ENCODE measurements around the gene STAG1. TPM values are rescaled to one million over a fixed set of nuclear protein-coding genes. Genes with fewer than 3 reads are reported as not detected.

STAG1 gene
- polyA plus RNA-seq, 1 of the 3 experiments (the other 2 are of a cell fraction), result 5.5 TPM

GRCh38 chr3:136789976-136790375 is 37.8 kb upstream of the STAG1 start:
- 83% methylated on average over 1 of the region's 1 CpG for WGBS (ENCODE audit: low lambda C conversion rate)
- H4K20me1 ChIP-seq (ENCODE audit: insufficient read depth), result no peaks in the 10 kb centered on the region
- H3K27ac ChIP-seq (ENCODE audit: low read depth in 2 of 2, low read length in 1 of 2), result no peak overlapping the region
- no peaks in the 10 kb centered on the region for H3F3A ChIP-seq (replicated peaks; ENCODE audit: insufficient read depth)
- no peaks in the 10 kb centered on the region for H3K79me2 ChIP-seq (ENCODE audit: insufficient read depth)
- peaks cover 4 to 12% of the 10 kb centered on the region in 2 experiments; a peak in 2 of 4 replicates for H3K4me1 ChIP-seq (ENCODE audit: control insufficient read depth in 1 of 2, insufficient read depth in 2 of 2, low read depth in 1 of 2, low read length in 1 of 2)
- H3K9me2 ChIP-seq, result no peaks in the 10 kb centered on the region
- no peak overlapping the region for H3K9ac ChIP-seq
- H3K9me3 ChIP-seq, result no peaks in the 10 kb centered on the region
- CTCF ChIA-PET, result no interaction called here
- no peaks in the 10 kb centered on the region for H3K27me3 ChIP-seq (ENCODE audit: insufficient read depth)
- H3K4me3 ChIP-seq (ENCODE audit: low read depth in 2 of 2, low read length in 1 of 2), result no peak overlapping the region
- no peak for TF ChIP-seq FOXJ3 (CRISPR knock-in tag; IDR thresholded peaks at IDR 0.05)
- TF ChIP-seq MAX (IDR thresholded peaks at IDR 0.05; ENCODE audit: low read depth), result no peak
- no peak for TF ChIP-seq RXRA (IDR thresholded peaks at IDR 0.05; ENCODE audit: borderline replicate concordance, low read depth)
- DNase-seq, result no peak
- no peak overlapping the region for H2AFZ ChIP-seq (ENCODE audit: low read depth)
- H3K36me3 ChIP-seq (replicated peaks in 1 of 2; ENCODE audit: control insufficient read depth in 1 of 2, insufficient read depth in 2 of 2, low read length in 1 of 2), result no peaks in the 10 kb centered on the region
- POLR2A ChIA-PET, result no interaction called here
- H3K4me2 ChIP-seq, result no peak overlapping the region

- peaks cover 4 to 12% of the 10 kb centered on the region in 2 experiments; a peak in 2 of 4 replicates for H3K4me1 ChIP-seq (ENCODE audit: control insufficient read depth in 1 of 2, insufficient read depth in 2 of 2, low read depth in 1 of 2, low read length in 1 of 2)
- H4K20me1 ChIP-seq (ENCODE audit: insufficient read depth), result no peaks in the 10 kb centered on the region
- H3F3A ChIP-seq (replicated peaks; ENCODE audit: insufficient read depth), result no peaks in the 10 kb centered on the region
- no peak overlapping the region for H3K9ac ChIP-seq
- H3K4me3 ChIP-seq (ENCODE audit: low read depth in 2 of 2, low read length in 1 of 2), result no peak overlapping the region
- TF ChIP-seq TAF1 (IDR thresholded peaks at IDR 0.05; ENCODE audit: borderline replicate concordance, low read depth, low read length) (no peak), FOXJ3 (CRISPR knock-in tag; IDR thresholded peaks at IDR 0.05) (no peak), PBX3 (IDR thresholded peaks at IDR 0.05) (no peak), CTCF (IDR thresholded peaks at IDR 0.05) (no peak), USF1 (IDR thresholded peaks at IDR 0.05; ENCODE audit: borderline replicate concordance, low read depth) (no peak), RXRA (IDR thresholded peaks at IDR 0.05; ENCODE audit: borderline replicate concordance, low read depth) (no peak), SIN3A (IDR thresholded peaks at IDR 0.05; ENCODE audit: borderline replicate concordance, low read depth, low read length) (no peak), POLR2AphosphoS5 (IDR thresholded peaks at IDR 0.05; ENCODE audit: low read depth, low read length) (no peak), USF2 (IDR thresholded peaks at IDR 0.05; ENCODE audit: borderline replicate concordance, low read depth, low read length) (no peak), IRF3 (IDR thresholded peaks at IDR 0.05; ENCODE audit: low read depth, low read length) (no peak)
- no peak overlapping the region for H3K4me2 ChIP-seq
- H3K27me3 ChIP-seq (ENCODE audit: insufficient read depth), result no peaks in the 10 kb centered on the region
- no peaks in the 10 kb centered on the region for H3K79me2 ChIP-seq (ENCODE audit: insufficient read depth)
- POLR2A ChIA-PET, result no interaction called here
- no peaks in the 10 kb centered on the region for H3K9me3 ChIP-seq
- H3K36me3 ChIP-seq (replicated peaks in 1 of 2; ENCODE audit: control insufficient read depth in 1 of 2, insufficient read depth in 2 of 2, low read length in 1 of 2), result no peaks in the 10 kb centered on the region
- no peak overlapping the region for H2AFZ ChIP-seq (ENCODE audit: low read depth)
- CTCF ChIA-PET, result interaction anchor here (0.6 to 1.5 kb wide), 2 partner anchors 226 to 1413 kb away, joined by 3 to 6 read pairs; no protein-coding TSS in a partner anchor
- no peaks in the 10 kb centered on the region for H3K9me2 ChIP-seq
- no peak for DNase-seq
- no peak overlapping the region for H3K27ac ChIP-seq (ENCODE audit: low read depth in 2 of 2, low read length in 1 of 2)
- 86% methylated on average over 1 of the region's 1 CpG for WGBS (ENCODE audit: low lambda C conversion rate)
Measured at GRCh38 chr3:136788154-136788553, 36.0 kb upstream of the STAG1 start.
